Ishikawa (cell line): Measurements from ENCODE around the gene ARHGEF25.

Experiments
- CEBPB ChIP-seq: IDR thresholded peaks from 2 replicates; pipeline ENCODE4 v1.6.1; 2012
- CREB1 ChIP-seq: IDR thresholded peaks from 2 replicates; pipeline ENCODE4 v1.6.1; 2012; ENCODE audit warnings: low read depth
- EGR1 ChIP-seq: IDR thresholded peaks from 2 replicates; pipeline ENCODE4 v1.6.1; 2012
- EP300 ChIP-seq: IDR thresholded peaks from 2 replicates; pipeline ENCODE4 v1.6.1; 2012; ENCODE audit warnings: borderline replicate concordance
- FOXM1 ChIP-seq: IDR thresholded peaks from 2 replicates; pipeline ENCODE4 v1.6.1; 2012; ENCODE audit warnings: low read depth, borderline replicate concordance
- MAX ChIP-seq: IDR thresholded peaks from 2 replicates; pipeline ENCODE4 v1.6.1; 2012
- NFIC ChIP-seq: IDR thresholded peaks from 2 replicates; pipeline ENCODE4 v1.6.1; 2012
- RAD21 ChIP-seq: IDR thresholded peaks from 2 replicates; pipeline ENCODE4 v1.6.1; 2012; ENCODE audit warnings: low read depth
- REST ChIP-seq: IDR thresholded peaks from 2 replicates; pipeline ENCODE4 v1.6.1; 2012; ENCODE audit warnings: low read depth, mild to moderate bottlenecking
- TAF1 ChIP-seq: IDR thresholded peaks from 2 replicates; pipeline ENCODE4 v1.6.1; 2012; ENCODE audit warnings: low read depth, mild to moderate bottlenecking
- TCF12 ChIP-seq: IDR thresholded peaks from 2 replicates; pipeline ENCODE4 v1.6.1; 2012; ENCODE audit warnings: low read depth
- TEAD4 ChIP-seq: IDR thresholded peaks from 2 replicates; pipeline ENCODE4 v1.6.1; 2012
- USF1 ChIP-seq: IDR thresholded peaks from 2 replicates; pipeline ENCODE4 v1.6.1; 2012
- YY1 ChIP-seq: IDR thresholded peaks from 2 replicates; pipeline ENCODE4 v1.6.1; 2012; ENCODE audit warnings: low read depth
- ZBTB7A ChIP-seq: IDR thresholded peaks from 2 replicates; pipeline ENCODE4 v1.6.1; 2012; ENCODE audit warnings: low read depth

The ARHGEF25 gene

GRCh38 chr12:57632073-57632957, 21.1 kb downstream of the ARHGEF25 start:
- TF ChIP-seq EP300: no peak
- TF ChIP-seq ZBTB7A: peak; percentile 84; the same call in 1 of the 2 replicates

- TF ChIP-seq USF1: no peak
- no peak for TF ChIP-seq YY1
- TF ChIP-seq ZBTB7A: peak; percentile 62; the same call in 1 of the 2 replicates
- no peak for TF ChIP-seq EP300
- no peak for TF ChIP-seq TAF1
- TF ChIP-seq EGR1: peak; percentile 77; the same call in 1 of the 2 replicates
- TF ChIP-seq FOXM1: no peak
- no peak for TF ChIP-seq CREB1
- no peak for TF ChIP-seq NFIC
- peak; percentile 18; the same call in 1 of the 2 replicates for TF ChIP-seq TCF12
- TF ChIP-seq REST: no peak
- peak; percentile 83 for TF ChIP-seq TEAD4
- TF ChIP-seq MAX: peak; percentile 90
- no peak for TF ChIP-seq CEBPB
- TF ChIP-seq RAD21: peak; percentile 68
These were observed 22.0 kb downstream of the ARHGEF25 start, which contains the start of gene B4GALNT1 for GRCh38 chr12:57632958-57633840. Gene B4GALNT1, minus strand, starts transcription at chr12:57633201. Its CDS starts 1,069 bp downstream, at chr12:57632132.

- TF ChIP-seq FOXM1: no peak
- TF ChIP-seq CEBPB: no peak
- TF ChIP-seq REST: no peak
- no peak for TF ChIP-seq TEAD4
- no peak for TF ChIP-seq NFIC
- no peak for TF ChIP-seq CREB1
- no peak for TF ChIP-seq YY1
- TF ChIP-seq EGR1: no peak
- TF ChIP-seq EP300: no peak
- no peak for TF ChIP-seq USF1
- TF ChIP-seq TCF12: no peak
- no peak for TF ChIP-seq ZBTB7A
- TF ChIP-seq TAF1: no peak
- no peak for TF ChIP-seq RAD21
These were observed 26.1 kb downstream of the ARHGEF25 start for GRCh38 chr12:57637364-57637763.

GRCh38 chr12:57638096-57638495, 26.9 kb downstream of the ARHGEF25 start:
- TF ChIP-seq TCF12 (no peak), FOXM1 (no peak), MAX (no peak), REST (no peak), TAF1 (no peak)
